CD14-positive monocyte (primary cell): ENCODE measurements around the gene GPATCH2. TPM values are rescaled to one million over a fixed set of nuclear protein-coding genes. Genes with fewer than 3 reads are reported as not detected.

Experiments
- DNase-seq, 3 donors: peaks; one replicate each; pipeline ENCODE4 v3.0.0-alpha.2; 2011 to 2022
- H2AFZ ChIP-seq: 2 replicates; pipeline ENCODE4 v1.6.0; 2012; ENCODE audit warnings: mild to moderate bottlenecking, low read depth, low read length, inconsistent platforms; ENCODE audit not compliant: insufficient read depth, poor library complexity, severe bottlenecking
- H3K27ac ChIP-seq, 2 donors: 1 replicate in 1 of 2; 2 replicates in 1 of 2; pipeline ENCODE4 v1.5.1; 2012 to 2013; ENCODE audit warnings: low read length in 2 of 2, control low read depth in 1 of 2, inconsistent platforms in 1 of 2, low read depth in 1 of 2, mild to moderate bottlenecking in 1 of 2
- H3K27me3 ChIP-seq, 2 donors: one replicate each; pipeline versions ENCODE4 v1.6.0 to v1.6.1; 2011 to 2013; ENCODE audit warnings: low read length in 2 of 2; ENCODE audit not compliant: control insufficient read depth in 2 of 2, insufficient read depth in 2 of 2
- H3K36me3 ChIP-seq, 2 donors: replicated peaks in 1 of 2; 1 replicate in 1 of 2; 2 replicates in 1 of 2; pipeline versions ENCODE4 v1.5.1 to v1.6.1; 2012 to 2013; ENCODE audit warnings: low read length in 2 of 2, control low read depth in 1 of 2, inconsistent platforms in 1 of 2, mild to moderate bottlenecking in 1 of 2; ENCODE audit not compliant: insufficient read depth in 2 of 2, control insufficient read depth in 1 of 2
- H3K4me1 ChIP-seq, 2 donors: 1 replicate in 1 of 2; 2 replicates in 1 of 2; pipeline versions ENCODE4 v1.5.1 to v1.6.1; 2012 to 2013; ENCODE audit warnings: low read length in 2 of 2, control low read depth in 1 of 2, inconsistent platforms in 1 of 2, mild to moderate bottlenecking in 1 of 2, moderate library complexity in 1 of 2; ENCODE audit not compliant: insufficient read depth in 2 of 2, control insufficient read depth in 1 of 2
- H3K4me2 ChIP-seq: replicated peaks from 2 replicates; pipeline ENCODE3; 2012; ENCODE audit warnings: low read length, moderate library complexity, mild to moderate bottlenecking; ENCODE audit not compliant: poor library complexity, severe bottlenecking; ENCODE audit errors: extremely low read depth
- H3K4me3 ChIP-seq, 3 experiments: fragments of 200-600 bp in 1 of 3; sonication (generic) in 1 of 3; replicated peaks in 1 of 3; 1 replicate in 2 of 3; 2 replicates in 1 of 3; pipeline ENCODE4 v1.5.1; 2011 to 2013; ENCODE audit warnings: low read length in 3 of 3, mild to moderate bottlenecking in 3 of 3, control low read depth in 2 of 3, low read depth in 2 of 3, inconsistent platforms in 1 of 3, moderate library complexity in 1 of 3
- H3K79me2 ChIP-seq: 2 replicates; pipeline ENCODE4 v1.6.0; 2012; ENCODE audit warnings: mild to moderate bottlenecking, control low read depth, inconsistent platforms, low read length, moderate library complexity; ENCODE audit not compliant: insufficient read depth
- H3K9ac ChIP-seq: 2 replicates; pipeline ENCODE4 v1.6.0; 2017; ENCODE audit warnings: low read length, mild to moderate bottlenecking; ENCODE audit not compliant: insufficient read depth, poor library complexity, severe bottlenecking
- H3K9me3 ChIP-seq, 2 donors: replicated peaks in 1 of 2; 1 replicate in 1 of 2; 2 replicates in 1 of 2; pipeline versions ENCODE4 v1.5.1 to v1.6.1; 2012 to 2013; ENCODE audit warnings: low read length in 2 of 2, control low read depth in 1 of 2; ENCODE audit not compliant: control insufficient read depth in 1 of 2, insufficient read depth in 1 of 2
- H4K20me1 ChIP-seq: 2 replicates; pipeline ENCODE4 v1.6.0; 2012; ENCODE audit warnings: mild to moderate bottlenecking, low read length, control low read depth, moderate library complexity; ENCODE audit not compliant: insufficient read depth
- H3K27ac Mint-ChIP-seq, 7 donors: one replicate each; pipeline ENCODE4 v1.8.0; 2020; ENCODE audit warnings: mild to moderate bottlenecking in 7 of 7, mixed read lengths in 7 of 7, moderate library complexity in 6 of 7, inconsistent platforms in 2 of 7
- H3K27me3 Mint-ChIP-seq, 3 donors: one replicate each; pipeline ENCODE4 v1.8.0; 2021 to 2022; ENCODE audit warnings: low read depth in 3 of 3, mild to moderate bottlenecking in 3 of 3, mixed read lengths in 3 of 3, moderate library complexity in 3 of 3, inconsistent platforms in 1 of 3
- H3K36me3 Mint-ChIP-seq, 2 donors: one replicate each; pipeline ENCODE4 v1.8.0; 2020; ENCODE audit warnings: mixed read lengths in 2 of 2, inconsistent platforms in 1 of 2, mild to moderate bottlenecking in 1 of 2
- H3K4me1 Mint-ChIP-seq: one replicate; pipeline ENCODE4 v1.8.0; 2020; ENCODE audit warnings: mild to moderate bottlenecking, mixed read lengths
- H3K4me3 Mint-ChIP-seq, 2 donors: one replicate each; pipeline ENCODE4 v1.8.0; 2020; ENCODE audit warnings: mild to moderate bottlenecking in 2 of 2, mixed read lengths in 2 of 2, moderate library complexity in 1 of 2
- H3K9me3 Mint-ChIP-seq, 7 donors: one replicate each; pipeline ENCODE4 v1.8.0; 2020 to 2022; ENCODE audit warnings: mixed read lengths in 7 of 7, mild to moderate bottlenecking in 6 of 7, moderate library complexity in 6 of 7, inconsistent platforms in 2 of 7
- WGBS: methylation state at CpG from one replicate; pipeline ENCODE4 v1.1.5; 2013; ENCODE audit warnings: missing lambda C conversion rate; ENCODE audit not compliant: insufficient coverage; 5-methylcytosine and 5-hydroxymethylcytosine counted together
- intact Hi-C, 2 donors: fragments of 100-400 bp; cut with micrococcal nuclease; formaldehyde crosslinking; loops; one replicate each; pipeline versions ENCODE4 v1.15.0 to v1.15.1; 2023
- polyA plus RNA-seq, 3 donors: library from polyadenylated mRNA; depleted of rRNA in 1 of 3; unstranded in 2 of 3; stranded (reverse) in 1 of 3; fragments of 300-500 nt in 2 of 3; fragments of >200 nt in 1 of 3; fragmentation: Illumina TruSeq in 2 of 3; gene quantifications; 1 replicate in 2 of 3; 2 replicates in 1 of 3; pipeline ENCODE4 v1.2.3, GENCODE V29; 2012 to 2021
- TF ChIP-seq, protein P1 (sequence below): fragments of 200-600 bp; IDR thresholded peaks from one replicate; pipeline ENCODE4 v1.8.0; 2022; ENCODE audit warnings: antibody characterized with exemption, mild to moderate bottlenecking

GPATCH2 gene
- polyA plus RNA-seq, 3 donors: 1.8 to 3.4 (median 1.9) TPM

DNA sequence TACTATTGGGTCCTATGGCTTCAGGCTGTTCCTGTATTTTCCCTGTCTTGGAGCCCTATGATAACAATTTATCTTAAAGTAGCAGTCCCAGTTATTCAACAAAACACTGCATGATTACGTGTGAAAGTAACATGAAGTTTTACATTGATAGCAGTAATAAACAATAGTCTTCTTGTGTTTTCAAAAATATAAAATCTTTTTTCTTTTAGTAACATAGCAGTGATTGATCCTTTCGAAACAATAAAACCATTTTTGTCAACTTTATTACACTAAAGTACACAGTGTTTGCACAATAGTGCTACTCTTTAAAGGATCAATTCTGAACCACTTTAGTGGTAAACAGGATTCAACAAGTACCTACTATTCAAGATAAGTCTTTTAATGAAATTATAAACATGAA, 90.6 kb downstream of the GPATCH2 start:
- no peak overlapping the region for H2AFZ ChIP-seq
- no peaks in the 10 kb centered on the region for H3K4me1 ChIP-seq
- DNase-seq: no peak
- H4K20me1 ChIP-seq: no peaks in the 10 kb centered on the region
- intact Hi-C loops: no loop called here
- Mint-ChIP-seq H3K27ac (no peak overlapping the region), H3K36me3 (no peaks in the 10 kb centered on the region), H3K4me3 (no peak overlapping the region), H3K9me3 (peaks cover 2 to 8% (median 3%) of the 10 kb centered on the region in 7 donors), H3K4me1 (no peaks in the 10 kb centered on the region), H3K27me3 (no peaks in the 10 kb centered on the region)
- H3K4me2 ChIP-seq: no peak overlapping the region
- no peaks in the 10 kb centered on the region for H3K9me3 ChIP-seq
- no peaks in the 10 kb centered on the region for H3K79me2 ChIP-seq
- no CpG with 5 or more reads among the region's 2 CpGs for WGBS
- H3K36me3 ChIP-seq: no peaks in the 10 kb centered on the region
- H3K9ac ChIP-seq: no peak overlapping the region
- no peaks in the 10 kb centered on the region for H3K27me3 ChIP-seq
- no peak overlapping the region for H3K4me3 ChIP-seq
- TF ChIP-seq, protein P1, sequence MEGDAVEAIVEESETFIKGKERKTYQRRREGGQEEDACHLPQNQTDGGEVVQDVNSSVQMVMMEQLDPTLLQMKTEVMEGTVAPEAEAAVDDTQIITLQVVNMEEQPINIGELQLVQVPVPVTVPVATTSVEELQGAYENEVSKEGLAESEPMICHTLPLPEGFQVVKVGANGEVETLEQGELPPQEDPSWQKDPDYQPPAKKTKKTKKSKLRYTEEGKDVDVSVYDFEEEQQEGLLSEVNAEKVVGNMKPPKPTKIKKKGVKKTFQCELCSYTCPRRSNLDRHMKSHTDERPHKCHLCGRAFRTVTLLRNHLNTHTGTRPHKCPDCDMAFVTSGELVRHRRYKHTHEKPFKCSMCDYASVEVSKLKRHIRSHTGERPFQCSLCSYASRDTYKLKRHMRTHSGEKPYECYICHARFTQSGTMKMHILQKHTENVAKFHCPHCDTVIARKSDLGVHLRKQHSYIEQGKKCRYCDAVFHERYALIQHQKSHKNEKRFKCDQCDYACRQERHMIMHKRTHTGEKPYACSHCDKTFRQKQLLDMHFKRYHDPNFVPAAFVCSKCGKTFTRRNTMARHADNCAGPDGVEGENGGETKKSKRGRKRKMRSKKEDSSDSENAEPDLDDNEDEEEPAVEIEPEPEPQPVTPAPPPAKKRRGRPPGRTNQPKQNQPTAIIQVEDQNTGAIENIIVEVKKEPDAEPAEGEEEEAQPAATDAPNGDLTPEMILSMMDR: no peak
- H3K27ac ChIP-seq: no peak overlapping the region

GRCh38 chr1:217539510-217539909, 91.4 kb downstream of the GPATCH2 start:
- Histone ChIP-seq H3K79me2 (no peaks in the 10 kb centered on the region), H3K27ac (no peak overlapping the region), H3K4me3 (no peak overlapping the region), H3K36me3 (no peaks in the 10 kb centered on the region), H4K20me1 (no peaks in the 10 kb centered on the region), H3K9me3 (no peaks in the 10 kb centered on the region), H3K27me3 (no peaks in the 10 kb centered on the region), H3K9ac (no peak overlapping the region), H3K4me2 (no peak overlapping the region), H2AFZ (no peak overlapping the region), H3K4me1 (no peaks in the 10 kb centered on the region)
- Mint-ChIP-seq H3K9me3 (peaks cover 2 to 7% (median 3%) of the 10 kb centered on the region in 7 donors), H3K27ac (no peak overlapping the region), H3K36me3 (no peaks in the 10 kb centered on the region), H3K4me1 (no peaks in the 10 kb centered on the region), H3K27me3 (no peaks in the 10 kb centered on the region), H3K4me3 (no peak overlapping the region)
- TF ChIP-seq, protein P1: no peak
- intact Hi-C loops: no loop called here
- DNase-seq: no peak
- no CpG with 5 or more reads among the region's 2 CpGs for WGBS
